ENCODE data around the gene GMDS.

GMDS gene

DNA sequence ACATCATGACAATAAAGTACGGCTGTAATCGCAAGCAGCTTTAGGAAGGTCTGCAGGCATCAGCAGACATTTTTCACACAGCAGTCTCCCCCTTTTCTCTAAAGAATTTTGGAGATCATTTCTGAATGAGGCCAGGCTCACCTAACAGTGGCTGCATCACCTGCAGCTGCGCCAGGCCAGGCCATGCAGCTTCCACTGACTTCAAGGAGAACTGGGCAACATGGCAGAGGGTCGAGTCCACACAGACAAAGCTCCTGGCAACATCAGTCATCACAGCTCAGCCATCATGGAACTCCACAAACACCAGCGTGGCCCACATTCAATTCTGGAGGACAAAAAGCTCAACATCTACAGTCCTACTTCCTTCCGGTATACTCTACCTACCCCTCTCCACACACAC lies 653.5 kb downstream of the GMDS start:
- H3F3A ChIP-seq (ENCODE audit: insufficient read depth, low read length), result no peaks in the 10 kb centered on the region
- H2AFZ ChIP-seq (ENCODE audit: low read length), result no peak overlapping the region
- no peak for DNase-seq
- peaks cover 16% of the 10 kb centered on the region; the same call in 1 of the 2 replicates for H3K27me3 ChIP-seq (replicated peaks; ENCODE audit: insufficient read depth, low read length)
- H3K4me3 ChIP-seq (ENCODE audit: low read length), result no peak overlapping the region
- no peaks in the 10 kb centered on the region for H3K79me2 ChIP-seq (ENCODE audit: low read length)
- no peaks in the 10 kb centered on the region for H3K9me3 ChIP-seq (replicated peaks; ENCODE audit: insufficient read depth, low read length)
- no peaks in the 10 kb centered on the region for H4K20me1 ChIP-seq (ENCODE audit: insufficient read depth, low read length)
- no peaks in the 10 kb centered on the region for H3K36me3 ChIP-seq (replicated peaks; ENCODE audit: insufficient read depth, low read length)
- no peaks in the 10 kb centered on the region for H3K4me1 ChIP-seq (ENCODE audit: low read length)
- H3K4me2 ChIP-seq (ENCODE audit: low read depth, low read length), result no peak overlapping the region
- no peak overlapping the region for H3K27ac ChIP-seq (ENCODE audit: low read length)
- no peaks in the 10 kb centered on the region for H3K9me2 ChIP-seq (replicated peaks; ENCODE audit: insufficient read depth, low read length)
- no peak overlapping the region for H3K9ac ChIP-seq (ENCODE audit: low read length)
- TF ChIP-seq, protein P1, sequence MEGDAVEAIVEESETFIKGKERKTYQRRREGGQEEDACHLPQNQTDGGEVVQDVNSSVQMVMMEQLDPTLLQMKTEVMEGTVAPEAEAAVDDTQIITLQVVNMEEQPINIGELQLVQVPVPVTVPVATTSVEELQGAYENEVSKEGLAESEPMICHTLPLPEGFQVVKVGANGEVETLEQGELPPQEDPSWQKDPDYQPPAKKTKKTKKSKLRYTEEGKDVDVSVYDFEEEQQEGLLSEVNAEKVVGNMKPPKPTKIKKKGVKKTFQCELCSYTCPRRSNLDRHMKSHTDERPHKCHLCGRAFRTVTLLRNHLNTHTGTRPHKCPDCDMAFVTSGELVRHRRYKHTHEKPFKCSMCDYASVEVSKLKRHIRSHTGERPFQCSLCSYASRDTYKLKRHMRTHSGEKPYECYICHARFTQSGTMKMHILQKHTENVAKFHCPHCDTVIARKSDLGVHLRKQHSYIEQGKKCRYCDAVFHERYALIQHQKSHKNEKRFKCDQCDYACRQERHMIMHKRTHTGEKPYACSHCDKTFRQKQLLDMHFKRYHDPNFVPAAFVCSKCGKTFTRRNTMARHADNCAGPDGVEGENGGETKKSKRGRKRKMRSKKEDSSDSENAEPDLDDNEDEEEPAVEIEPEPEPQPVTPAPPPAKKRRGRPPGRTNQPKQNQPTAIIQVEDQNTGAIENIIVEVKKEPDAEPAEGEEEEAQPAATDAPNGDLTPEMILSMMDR (IDR thresholded peaks at IDR 0.05; ENCODE audit: low read length), result no peak
- TF ChIP-seq EZH2phosphoT487 (IDR thresholded peaks at IDR 0.05; ENCODE audit: low read length) (no peak), EZH2 (optimal IDR thresholded peaks at IDR 0.05; ENCODE audit: low read depth, low read length) (no peak)

DNA sequence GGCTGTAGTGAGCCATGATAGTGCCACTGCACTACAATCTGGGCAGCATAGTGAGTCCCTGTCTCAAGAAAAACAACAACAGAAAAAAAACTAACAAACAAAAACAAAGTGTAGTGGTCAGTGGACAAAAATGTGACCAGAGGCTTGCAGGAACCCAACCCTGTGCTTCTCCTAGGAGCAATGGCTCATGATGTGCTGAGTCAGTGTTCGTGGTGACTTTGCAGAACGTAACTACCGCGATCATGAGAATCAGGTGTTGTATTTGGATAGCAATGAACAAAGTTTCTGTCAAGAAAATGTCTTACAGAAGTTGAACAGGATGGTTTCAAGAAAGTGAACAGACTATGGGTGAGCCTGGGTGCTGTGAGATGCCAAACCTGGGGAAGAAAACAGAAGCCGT lies 654.2 kb downstream of the GMDS start:
- Histone ChIP-seq H3K4me2 (ENCODE audit: low read depth, low read length) (no peak overlapping the region), H3F3A (ENCODE audit: insufficient read depth, low read length) (no peaks in the 10 kb centered on the region), H4K20me1 (ENCODE audit: insufficient read depth, low read length) (no peaks in the 10 kb centered on the region), H3K9me3 (replicated peaks; ENCODE audit: insufficient read depth, low read length) (no peaks in the 10 kb centered on the region), H3K79me2 (ENCODE audit: low read length) (no peaks in the 10 kb centered on the region), H3K9ac (ENCODE audit: low read length) (no peak overlapping the region), H3K9me2 (replicated peaks; ENCODE audit: insufficient read depth, low read length) (no peaks in the 10 kb centered on the region), H3K4me1 (ENCODE audit: low read length) (no peaks in the 10 kb centered on the region), H3K4me3 (ENCODE audit: low read length) (no peak overlapping the region), H3K27ac (ENCODE audit: low read length) (no peak overlapping the region), H2AFZ (ENCODE audit: low read length) (no peak overlapping the region), H3K27me3 (replicated peaks; ENCODE audit: insufficient read depth, low read length) (peaks cover 16% of the 10 kb centered on the region; the same call in 1 of the 2 replicates), H3K36me3 (replicated peaks; ENCODE audit: insufficient read depth, low read length) (no peaks in the 10 kb centered on the region)
- DNase-seq, result no peak
- TF ChIP-seq, protein P1 (IDR thresholded peaks at IDR 0.05; ENCODE audit: low read length), result no peak
- TF ChIP-seq EZH2 (optimal IDR thresholded peaks at IDR 0.05; ENCODE audit: low read depth, low read length), result no peak
- no peak for TF ChIP-seq EZH2phosphoT487 (IDR thresholded peaks at IDR 0.05; ENCODE audit: low read length)

DNA sequence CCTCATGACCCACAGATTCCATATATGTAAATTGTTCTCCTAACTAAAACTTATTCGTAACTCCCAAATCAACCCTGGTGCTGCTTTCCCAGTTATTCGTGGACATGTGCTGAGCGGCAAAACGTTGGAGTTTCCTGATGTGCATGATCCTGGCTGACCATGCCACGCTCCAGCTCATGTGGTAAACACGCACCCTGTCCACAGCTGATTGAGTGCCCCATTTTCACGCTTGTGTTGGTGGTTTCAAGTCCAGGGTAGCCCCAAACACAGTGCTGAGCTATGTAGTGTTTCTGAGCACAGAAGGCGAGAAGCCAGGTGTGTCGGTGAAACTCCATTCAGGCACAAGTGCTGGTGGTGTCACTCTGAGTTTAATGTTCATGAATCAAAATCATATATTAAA lies 654.8 kb downstream of the GMDS start:
- no peaks in the 10 kb centered on the region for H3K4me1 ChIP-seq (ENCODE audit: low read length)
- no peaks in the 10 kb centered on the region for H3F3A ChIP-seq (ENCODE audit: insufficient read depth, low read length)
- H3K9ac ChIP-seq (ENCODE audit: low read length), result no peak overlapping the region
- no peak overlapping the region for H3K27ac ChIP-seq (ENCODE audit: low read length)
- H2AFZ ChIP-seq (ENCODE audit: low read length), result no peak overlapping the region
- no peak for DNase-seq
- H3K9me3 ChIP-seq (replicated peaks; ENCODE audit: insufficient read depth, low read length), result no peaks in the 10 kb centered on the region
- TF ChIP-seq, protein P1 (IDR thresholded peaks at IDR 0.05; ENCODE audit: low read length), result no peak
- TF ChIP-seq EZH2 (optimal IDR thresholded peaks at IDR 0.05; ENCODE audit: low read depth, low read length), result no peak
- no peak for TF ChIP-seq EZH2phosphoT487 (IDR thresholded peaks at IDR 0.05; ENCODE audit: low read length)
- H3K9me2 ChIP-seq (replicated peaks; ENCODE audit: insufficient read depth, low read length), result no peaks in the 10 kb centered on the region
- no peaks in the 10 kb centered on the region for H3K36me3 ChIP-seq (replicated peaks; ENCODE audit: insufficient read depth, low read length)
- peaks cover 16% of the 10 kb centered on the region; the same call in 1 of the 2 replicates for H3K27me3 ChIP-seq (replicated peaks; ENCODE audit: insufficient read depth, low read length)
- H3K4me2 ChIP-seq (ENCODE audit: low read depth, low read length), result no peak overlapping the region
- no peaks in the 10 kb centered on the region for H4K20me1 ChIP-seq (ENCODE audit: insufficient read depth, low read length)
- no peak overlapping the region for H3K4me3 ChIP-seq (ENCODE audit: low read length)
- no peaks in the 10 kb centered on the region for H3K79me2 ChIP-seq (ENCODE audit: low read length)
